Endothelial cell (in vitro differentiated cells): ENCODE data around the gene TXNDC2. TPM values are rescaled to one million over a fixed set of nuclear protein-coding genes. Genes with fewer than 3 reads are reported as not detected.
"Not testable (repeated sequence)": the region's sequence is repeated elsewhere in the genome, so short reads cannot be mapped to it uniquely, and the experiment has no call there.

Experiments used
- DNase-seq: peaks from one replicate; pipeline ENCODE4 v3.0.0; 2021; ENCODE audit warnings: low spot score
- H3K27ac Mint-ChIP-seq: one replicate; pipeline ENCODE4 v1.8.0; 2021; ENCODE audit warnings: mixed read lengths, inconsistent platforms; ENCODE audit not compliant: unreplicated experiment
- H3K27me3 Mint-ChIP-seq: one replicate; pipeline ENCODE4 v1.8.0; 2021; ENCODE audit warnings: mild to moderate bottlenecking, moderate library complexity, mixed read lengths, inconsistent platforms; ENCODE audit not compliant: unreplicated experiment
- H3K36me3 Mint-ChIP-seq: one replicate; pipeline ENCODE4 v1.8.0; 2021; ENCODE audit warnings: mild to moderate bottlenecking, low read depth, mixed read lengths, inconsistent platforms; ENCODE audit not compliant: unreplicated experiment
- H3K4me1 Mint-ChIP-seq: one replicate; pipeline ENCODE4 v1.8.0; 2021; ENCODE audit warnings: mild to moderate bottlenecking, mixed read lengths, inconsistent platforms; ENCODE audit not compliant: unreplicated experiment
- H3K4me3 Mint-ChIP-seq: one replicate; pipeline ENCODE4 v1.8.0; 2021; ENCODE audit warnings: mild to moderate bottlenecking, mixed read lengths, inconsistent platforms; ENCODE audit not compliant: unreplicated experiment
- H3K9me3 Mint-ChIP-seq: one replicate; pipeline ENCODE4 v1.8.0; 2021; ENCODE audit warnings: mixed read lengths, inconsistent platforms; ENCODE audit not compliant: unreplicated experiment
- CTCF ChIP-seq: fragments of 200-600 bp; sonication (generic); IDR thresholded peaks from one replicate; pipeline ENCODE4 v1.5.0; 2021; ENCODE audit warnings: antibody characterized with exemption; ENCODE audit not compliant: unreplicated experiment
- total RNA-seq: library from RNA; stranded (reverse); fragmentation: NEBNext Ultra II Directional; extraction: Animal tissue kit (Norgen Biotek cat#: 25700); gene quantifications from one replicate; pipeline ENCODE4 v1.2.1, GENCODE V29; 2021; ENCODE audit not compliant: unreplicated experiment

The TXNDC2 gene
- total RNA-seq, 1 donor from 2014 or later, result not detected

- peaks cover 17% of the 10 kb centered on the region for H3K4me1 Mint-ChIP-seq
- no peak overlapping the region for H3K4me3 Mint-ChIP-seq
- peaks cover 13% of the 10 kb centered on the region for H3K27me3 Mint-ChIP-seq
- H3K9me3 Mint-ChIP-seq, result no peaks in the 10 kb centered on the region
- H3K36me3 Mint-ChIP-seq, result peaks cover 11% of the 10 kb centered on the region
- no peak for DNase-seq
- TF ChIP-seq CTCF, result no peak
- H3K27ac Mint-ChIP-seq, result no peak overlapping the region
Observed at GRCh38 chr18:9910661-9911060, 24.9 kb downstream of the TXNDC2 start.

- no peaks in the 10 kb centered on the region for H3K9me3 Mint-ChIP-seq
- no peak overlapping the region for H3K4me3 Mint-ChIP-seq
- H3K4me1 Mint-ChIP-seq, result peaks cover 23% of the 10 kb centered on the region
- TF ChIP-seq CTCF, result no peak
- no peak overlapping the region for H3K27ac Mint-ChIP-seq
- DNase-seq, result no peak
- H3K27me3 Mint-ChIP-seq, result peaks cover 13% of the 10 kb centered on the region
- H3K36me3 Mint-ChIP-seq, result peaks cover 12% of the 10 kb centered on the region
Observed at GRCh38 chr18:9911226-9911625, 25.5 kb downstream of the TXNDC2 start.

GRCh38 chr18:9912285-9912684, 26.5 kb downstream of the TXNDC2 start:
- not testable (repeated sequence) for H3K9me3 Mint-ChIP-seq, DNase-seq, H3K27ac Mint-ChIP-seq
- H3K27me3 Mint-ChIP-seq, result peaks cover 13% of the 10 kb centered on the region
- H3K36me3 Mint-ChIP-seq, result peaks cover 15% of the 10 kb centered on the region
- H3K4me1 Mint-ChIP-seq, result peaks cover 27% of the 10 kb centered on the region
- H3K4me3 Mint-ChIP-seq, result peak overlapping the region; percentile 93

GRCh38 chr18:9913151-9913525, 27.4 kb downstream of the TXNDC2 start:
- no peaks in the 10 kb centered on the region for H3K9me3 Mint-ChIP-seq
- H3K4me3 Mint-ChIP-seq, result peak overlapping the region; percentile 93
- no peak for DNase-seq
- H3K36me3 Mint-ChIP-seq, result peaks cover 15% of the 10 kb centered on the region
- no peak for TF ChIP-seq CTCF
- peaks cover 10% of the 10 kb centered on the region for H3K27me3 Mint-ChIP-seq
- peaks cover 27% of the 10 kb centered on the region for H3K4me1 Mint-ChIP-seq
- peak overlapping the region; percentile 91 for H3K27ac Mint-ChIP-seq

- no peak for TF ChIP-seq CTCF
- H3K9me3 Mint-ChIP-seq, result no peaks in the 10 kb centered on the region
- peaks cover 15% of the 10 kb centered on the region for H3K36me3 Mint-ChIP-seq
- H3K4me3 Mint-ChIP-seq, result peak within 1 kb of the TSS; percentile 98
- peaks cover 27% of the 10 kb centered on the region for H3K4me1 Mint-ChIP-seq
- DNase-seq, result peak; percentile 92
- H3K27ac Mint-ChIP-seq, result peak within 1 kb of the TSS; percentile 95
- peaks cover 10% of the 10 kb centered on the region for H3K27me3 Mint-ChIP-seq
Observed at GRCh38 chr18:9913526-9914333, 28.0 kb downstream of the TXNDC2 start, which contains the start of gene VAPA. Gene VAPA (plus strand): TSS chr18:9914016. CDS start chr18:9914257, 241 bp downstream.
